Suprapubic skin (tissue), 3 donors: ENCODE measurements around the gene SBK2.
"Not testable (repeated sequence)": the region's sequence is repeated elsewhere in the genome, so short reads cannot be mapped to it uniquely, and the experiment has no call there.

Experiments
- CTCF ChIP-seq, 2 donors: fragments of 200-600 bp in 1 of 2; fragments of 450-650 bp in 1 of 2; sonication (generic) in 1 of 2; IDR thresholded peaks; one replicate each; pipeline ENCODE4 v1.5.1; 2016 to 2019; ENCODE audit warnings: antibody characterized with exemption in 2 of 2, mild to moderate bottlenecking in 1 of 2, moderate library complexity in 1 of 2
- POLR2A ChIP-seq, 2 donors: fragments of 450-650 bp; IDR thresholded peaks; one replicate each; pipeline ENCODE4 v1.6.1; 2017; ENCODE audit warnings: antibody characterized with exemption in 2 of 2, mild to moderate bottlenecking in 2 of 2, moderate library complexity in 2 of 2

GRCh38 chr19:55496820-55497219, 40.1 kb downstream of the SBK2 start:
- not testable (repeated sequence) for TF ChIP-seq POLR2A, CTCF (IDR thresholded peaks at IDR 0.05)
